GM12878 (cell line): ENCODE data around the gene ATP6AP2. TPM values are rescaled to one million over a fixed set of nuclear protein-coding genes. Genes with fewer than 3 reads are reported as not detected.

ENCODE experiments used
- ATAC-seq: fragments of 200-7000 bp; cut with Tn5 transposase; 3 replicates; pipeline ENCODE4 v1.9.1; 2020; ENCODE audit warnings: mild to moderate bottlenecking, moderate library complexity
- BruUV-seq: library from RNA; stranded (reverse); fragments of 400-500 nt; replicated peaks from 2 replicates; lab custom pipeline; 2021; lab: Mats Ljungman, UMichigan
- CTCF ChIA-PET: fragments of 300-600 bp; sonication (Branson Sonifier 250); formaldehyde crosslinking; extraction: SDS; loops from one replicate; lab custom pipeline; 2021; ENCODE audit warnings: inconsistent platforms; lab: Yijun Ruan, JAX
- POLR2A ChIA-PET: fragments of 350-600 bp; formaldehyde crosslinking; extraction: SDS; loops from one replicate; lab custom pipeline; 2021; ENCODE audit warnings: inconsistent platforms; lab: Charles Lee
- RAD21 ChIA-PET: fragments of 300-600 bp; sonication (Branson Sonifier 250); formaldehyde crosslinking; loops from one replicate; lab custom pipeline; 2023; ENCODE audit warnings: antibody characterized with exemption; ENCODE audit not compliant: unreplicated experiment; lab: Charles Lee
- SMC1A ChIA-PET: fragments of 300-600 bp; sonication (Branson Sonifier 250); formaldehyde crosslinking; loops from one replicate; lab custom pipeline; 2023; ENCODE audit not compliant: unreplicated experiment, uncharacterized antibody; lab: Charles Lee
- DNase-seq: peaks from one replicate; pipeline ENCODE4 v3.0.0-alpha.2; 2011; ENCODE audit warnings: low read depth, low spot score
- FAIRE-seq: peaks from 3 replicates; lab custom pipeline; 2011; peaks lifted over from hg19 to GRCh38; lab: Jason Lieb, UNC
- H2AFZ ChIP-seq: 2 replicates; pipeline ENCODE4 v1.6.0; 2011; ENCODE audit warnings: low read depth, low read length, control low read depth; ENCODE audit not compliant: control insufficient read depth
- H3K27ac ChIP-seq: 2 replicates; pipeline ENCODE4 v1.5.1; 2011; ENCODE audit warnings: control low read depth; ENCODE audit not compliant: control insufficient read depth, insufficient read depth
- H3K27me3 ChIP-seq, 2 experiments: replicated peaks in 1 of 2; 2 replicates each; pipeline versions ENCODE4 v1.6.0 to v1.6.1; 2011; ENCODE audit warnings: low read length in 1 of 2; ENCODE audit not compliant: control insufficient read depth in 2 of 2, insufficient read depth in 2 of 2
- H3K36me3 ChIP-seq, 2 experiments: 2 replicates each; pipeline ENCODE4 v1.5.1; 2011; ENCODE audit warnings: low read length in 1 of 2; ENCODE audit not compliant: control insufficient read depth in 2 of 2, insufficient read depth in 2 of 2
- H3K4me1 ChIP-seq: 2 replicates; pipeline ENCODE4 v1.6.1; 2011; ENCODE audit warnings: mild to moderate bottlenecking, low read length, moderate library complexity, mixed read lengths; ENCODE audit not compliant: control insufficient read depth, insufficient read depth
- H3K4me2 ChIP-seq: 2 replicates; pipeline ENCODE4 v1.6.0; 2011; ENCODE audit warnings: control low read depth; ENCODE audit not compliant: control insufficient read depth, insufficient read depth
- H3K4me3 ChIP-seq: fragments of 200-600 bp; sonication (generic); 2 replicates; pipeline ENCODE4 v1.5.1; 2016
- H3K79me2 ChIP-seq: 2 replicates; pipeline ENCODE4 v1.6.0; 2011; ENCODE audit warnings: low read length; ENCODE audit not compliant: control insufficient read depth, insufficient read depth
- H3K9ac ChIP-seq: 2 replicates; pipeline ENCODE4 v1.8.0; 2011; ENCODE audit warnings: low read length, control low read depth, mixed read lengths; ENCODE audit not compliant: control insufficient read depth, insufficient read depth
- H3K9me3 ChIP-seq: replicated peaks from 3 replicates; pipeline ENCODE4 v1.5.1; 2011; ENCODE audit warnings: mild to moderate bottlenecking, low read length; ENCODE audit not compliant: control insufficient read depth, insufficient read depth
- H4K20me1 ChIP-seq: 2 replicates; pipeline ENCODE4 v1.6.0; 2011; ENCODE audit not compliant: control insufficient read depth, insufficient read depth
- DPF2 ChIP-seq: fragments of 450-650 bp; IDR thresholded peaks from 2 replicates; pipeline ENCODE4 v1.6.1; 2017; ENCODE audit warnings: mild to moderate bottlenecking
- E2F4 ChIP-seq: IDR thresholded peaks from 2 replicates; pipeline ENCODE4 v1.6.1; 2012; ENCODE audit warnings: low read depth, low read length, improper control_type of control experiment
- EGR1 ChIP-seq, 2 experiments: IDR thresholded peaks; 1 replicate in 1 of 2; 2 replicates in 1 of 2; pipeline ENCODE4 v1.6.1; 2011 to 2012; ENCODE audit warnings: low read depth in 2 of 2, low read length in 2 of 2, borderline replicate concordance in 1 of 2, mild to moderate bottlenecking in 1 of 2, moderate library complexity in 1 of 2
- EZH2 ChIP-seq: IDR thresholded peaks from 2 replicates; pipeline ENCODE4 v1.6.1; 2012; ENCODE audit warnings: low read depth, mild to moderate bottlenecking, control low read depth, inconsistent platforms, low read length, borderline replicate concordance; ENCODE audit not compliant: control insufficient read depth
- GABPA ChIP-seq: IDR thresholded peaks from 2 replicates; pipeline ENCODE4 v1.6.1; 2014; ENCODE audit warnings: antibody characterized with exemption, low read depth, mild to moderate bottlenecking, inconsistent platforms
- IKZF1 ChIP-seq: fragments of 450-650 bp; conservative IDR thresholded peaks from 2 replicates; pipeline ENCODE4 v1.6.1; 2017; ENCODE audit warnings: antibody characterized with exemption, mild to moderate bottlenecking
- KLF5 ChIP-seq: fragments of 450-650 bp; IDR thresholded peaks from 2 replicates; pipeline ENCODE4 v1.6.1; 2014; ENCODE audit warnings: mild to moderate bottlenecking; ENCODE audit not compliant: partially characterized antibody
- NFYB ChIP-seq: IDR thresholded peaks from 2 replicates; pipeline ENCODE4 v1.6.1; 2011; ENCODE audit warnings: low read depth, mild to moderate bottlenecking, low read length, improper control_type of control experiment, moderate library complexity; ENCODE audit not compliant: insufficient read depth
- NR2C2 ChIP-seq: IDR thresholded peaks from 2 replicates; pipeline ENCODE4 v1.6.1; 2011; ENCODE audit warnings: borderline replicate concordance, low read depth; ENCODE audit not compliant: control insufficient read depth, insufficient read length
- PAX5 ChIP-seq: IDR thresholded peaks from 2 replicates; pipeline ENCODE4 v1.6.1; 2011; ENCODE audit warnings: low read depth, low read length, borderline replicate concordance
- PAX8 ChIP-seq: fragments of 450-650 bp; IDR thresholded peaks from 2 replicates; pipeline ENCODE4 v1.6.1; 2017; ENCODE audit warnings: mild to moderate bottlenecking, moderate library complexity
- POLR2AphosphoS2 ChIP-seq: IDR thresholded peaks from 2 replicates; pipeline ENCODE4 v1.6.1; 2011; ENCODE audit warnings: low read depth, mild to moderate bottlenecking, low read length, improper control_type of control experiment, moderate library complexity
- RAD21 ChIP-seq: IDR thresholded peaks from 2 replicates; pipeline ENCODE4 v1.6.1; 2011; ENCODE audit warnings: mild to moderate bottlenecking, low read depth, low read length, moderate library complexity; ENCODE audit not compliant: insufficient read depth
- SIX5 ChIP-seq: IDR thresholded peaks from 2 replicates; pipeline ENCODE4 v1.6.1; 2011; ENCODE audit warnings: mild to moderate bottlenecking, low read depth, low read length, moderate library complexity; ENCODE audit not compliant: severe bottlenecking
- SMC3 ChIP-seq: IDR thresholded peaks from 2 replicates; pipeline ENCODE4 v1.6.1; 2011; ENCODE audit warnings: low read length, improper control_type of control experiment, borderline replicate concordance
- SP1 ChIP-seq: IDR thresholded peaks from one replicate; pipeline ENCODE4 v1.6.1; 2011; ENCODE audit warnings: low read depth, low read length
- TARDBP ChIP-seq: IDR thresholded peaks from 2 replicates; pipeline ENCODE4 v1.6.1; 2016; ENCODE audit warnings: borderline replicate concordance
- TCF12 ChIP-seq: IDR thresholded peaks from 2 replicates; pipeline ENCODE4 v1.6.1; 2011; ENCODE audit warnings: low read depth, mild to moderate bottlenecking, low read length
- TCF7 ChIP-seq: IDR thresholded peaks from 2 replicates; pipeline ENCODE4 v1.6.1; 2014; ENCODE audit warnings: antibody characterized with exemption, borderline replicate concordance
- YY1 ChIP-seq: IDR thresholded peaks from 2 replicates; pipeline ENCODE4 v1.6.1; 2011; ENCODE audit warnings: low read depth, mild to moderate bottlenecking, low read length
- ZNF24 ChIP-seq: fragments of 450-650 bp; IDR thresholded peaks from 2 replicates; pipeline ENCODE4 v1.6.1; 2017; ENCODE audit warnings: antibody characterized with exemption, mild to moderate bottlenecking
- ZZZ3 ChIP-seq: IDR thresholded peaks from 2 replicates; pipeline ENCODE4 v1.6.1; 2011; ENCODE audit warnings: low read depth; ENCODE audit not compliant: control insufficient read depth, insufficient read length
- WGBS: methylation state at CpG from one replicate; pipeline ENCODE4 v1.1.6; 2016; ENCODE audit warnings: low lambda C conversion rate; ENCODE audit not compliant: insufficient replicate concordance, insufficient coverage; ENCODE audit errors: missing lambda C conversion rate; 5-methylcytosine and 5-hydroxymethylcytosine counted together
- in situ Hi-C: fragments of 300-500 bp; cut with MboI; formaldehyde crosslinking; loops from 9 replicates; pipeline ENCODE4 v1.14.3; 2018; ENCODE audit warnings: mixed read lengths
- intact Hi-C: fragments of 100-400 bp; cut with micrococcal nuclease; formaldehyde crosslinking; loops from one replicate; pipeline ENCODE4 v1.14.2; 2022; ENCODE audit not compliant: unreplicated experiment
- polyA plus RNA-seq, 11 experiments: library from polyadenylated mRNA; depleted of rRNA in 4 of 11; unstranded in 6 of 11; stranded (reverse) in 5 of 11; fragments of >200 nt; fragmentation: Nextera tagmentation in 4 of 11; fragmentation: Illumina TruSeq in 1 of 11; extraction: Ambion mirVana in 4 of 11; extraction: Trizol in 1 of 11; gene quantifications; 1 replicate in 1 of 11; 2 replicates in 10 of 11; pipeline versions ENCODE4 v1.2.1 to v1.2.3, GENCODE V29; 2011 to 2016; ENCODE audit warnings: inconsistent platforms in 2 of 11, missing spikeins in 2 of 11, low read depth in 1 of 11
- total RNA-seq, 4 experiments: library from RNA; depleted of rRNA in 3 of 4; stranded (reverse); fragments of >200 nt in 3 of 4; fragmentation: Illumina TruSeq in 1 of 4; extraction: Trizol in 1 of 4; gene quantifications; 2 replicates each; pipeline versions ENCODE4 v1.2.1 to v1.2.3, GENCODE V29; 2013 to 2021

ATP6AP2 gene
- total and polyA plus RNA-seq, 10 of the 15 experiments (the other 5 are each of a cell fraction or from before 2014, with no cell fraction given) = 36.3 to 141 (median 56.0) TPM

DNA sequence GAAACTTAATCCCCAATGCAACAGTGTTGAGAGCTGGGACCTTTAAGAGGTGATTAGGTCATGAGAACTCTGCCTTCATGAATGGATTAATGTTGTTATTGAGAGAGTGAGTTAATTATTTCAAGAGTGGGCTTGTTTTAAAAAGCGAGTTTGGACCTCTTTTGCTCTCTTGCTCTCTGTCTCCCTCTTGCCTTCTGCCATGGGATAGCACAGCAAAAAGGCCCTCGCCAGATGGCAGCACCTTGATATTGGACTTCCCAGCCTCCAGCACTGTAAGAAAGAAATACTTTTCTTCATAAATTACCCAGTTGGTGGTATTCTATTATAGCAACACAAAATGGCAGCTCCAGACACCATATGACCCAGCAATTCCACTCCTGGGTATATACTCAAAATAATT is 7.0 kb upstream of the ATP6AP2 start:
- Histone ChIP-seq H3K4me1 (peaks cover 3% of the 10 kb centered on the region; the same call in 1 of the 2 replicates), H3K27ac (no peak overlapping the region), H3K4me3 (no peak overlapping the region), H3K27me3 (no peaks in the 10 kb centered on the region), H3K36me3 (no peaks in the 10 kb centered on the region), H2AFZ (no peak overlapping the region), H3K79me2 (no peaks in the 10 kb centered on the region), H4K20me1 (no peaks in the 10 kb centered on the region), H3K9ac (no peak overlapping the region), H3K9me3 (no peaks in the 10 kb centered on the region), H3K4me2 (no peak overlapping the region)
- DNase-seq = no peak
- ChIA-PET POLR2A (interaction anchor here (0.7 kb wide), 1 partner anchor 15 kb away, joined by 6 read pairs; no protein-coding TSS in a partner anchor), CTCF (interaction anchor here (0.6 to 5.4 kb wide), 7 partner anchors 8 to 764 kb away, joined by 3 to 50 read pairs (median 3); no protein-coding TSS in a partner anchor), RAD21 (interaction anchor here (0.7 to 1.4 kb wide), 2 partner anchors 23 to 29 kb away, joined by 3 to 7 read pairs; no protein-coding TSS in a partner anchor), SMC1A (interaction anchor here (0.7 to 2.5 kb wide), 4 partner anchors 28 to 454 kb away, joined by 3 to 6 read pairs (median 5); no protein-coding TSS in a partner anchor)
- peak; percentile 79 for FAIRE-seq
- 0% methylated on average over 2 of the region's 2 CpGs for WGBS
- intact Hi-C loops (loop anchor here (5.0 kb wide), 1 partner anchor 74 kb away; the partner anchor contains the start of gene CXorf38), in situ Hi-C loops (no loop called here)
- BruUV-seq = no TSS peak
- ATAC-seq = peak; percentile 72
- no peak for TF ChIP-seq EZH2
- peak; percentile 48 for TF ChIP-seq RAD21
- TF ChIP-seq PAX8 = no peak
- no peak for TF ChIP-seq TCF12
- TF ChIP-seq TCF7 = no peak
- TF ChIP-seq PAX5 = no peak
- TF ChIP-seq NFYB = no peak
- TF ChIP-seq TARDBP = no peak
- TF ChIP-seq DPF2 = no peak
- TF ChIP-seq EGR1 (IDR thresholded peaks at IDR 0.05; ENCODE audit: borderline replicate concordance in 1 of 2, low read depth in 2 of 2, low read length in 2 of 2) = no peak
- TF ChIP-seq KLF5 = no peak
- TF ChIP-seq SIX5 = no peak
- TF ChIP-seq NR2C2 = no peak
- TF ChIP-seq SMC3 = peak; percentile 54; the same call in 1 of the 2 replicates
- no peak for TF ChIP-seq SP1
- 0 out of 2 replicates have a peak, but pooled peaks have one; percentile 49 for TF ChIP-seq YY1
- TF ChIP-seq E2F4 = no peak
- no peak for TF ChIP-seq IKZF1
- no peak for TF ChIP-seq ZZZ3
- TF ChIP-seq GABPA = no peak
- TF ChIP-seq POLR2AphosphoS2 = no peak
- TF ChIP-seq ZNF24 = no peak
